K562 (cell line): ENCODE data around the gene KRAS. TPM values are rescaled to one million over a fixed set of nuclear protein-coding genes. Genes with fewer than 3 reads are reported as not detected.

Source experiments
- ARID3B ChIP-seq: fragments of 250-450 bp; sonication (Bioruptor Pico); IDR thresholded peaks from 2 replicates; pipeline ENCODE4 v1.4.0; 2020; ENCODE audit warnings: borderline replicate concordance
- ATF1 ChIP-seq, 2 experiments: fragments of 450-650 bp in 1 of 2; IDR thresholded peaks; 2 replicates each; pipeline ENCODE4 v1.6.1; 2016; ENCODE audit warnings: missing compliant biosample characterization in 1 of 2, missing genetic modification characterization in 1 of 2
- BACH1 ChIP-seq: fragments of 200-800 bp; sonication (Bioruptor generic); IDR thresholded peaks from 2 replicates; pipeline ENCODE4 v1.6.1; 2016; ENCODE audit warnings: missing genetic modification characterization, missing compliant biosample characterization
- DPF2 ChIP-seq: fragments of 450-650 bp; IDR thresholded peaks from 2 replicates; pipeline ENCODE4 v1.6.1; 2016
- HDAC3 ChIP-seq: fragments of 450-650 bp; IDR thresholded peaks from 2 replicates; pipeline ENCODE4 v1.6.1; 2018; ENCODE audit warnings: borderline replicate concordance, mild to moderate bottlenecking, moderate library complexity; ENCODE audit not compliant: partially characterized antibody
- HMGN3 ChIP-seq: IDR thresholded peaks from 2 replicates; pipeline ENCODE4 v1.6.1; 2011; ENCODE audit warnings: borderline replicate concordance, low read depth, mild to moderate bottlenecking, mixed read lengths, low read length; ENCODE audit not compliant: insufficient read length; ENCODE audit errors: extremely low read depth
- KAT7 ChIP-seq: sonication (generic); formaldehyde crosslinking; IDR thresholded peaks from 2 replicates; pipeline ENCODE4 v1.8.0; 2022; ENCODE audit warnings: missing genetic modification reagents, mild to moderate bottlenecking, borderline replicate concordance
- NFRKB ChIP-seq: fragments of 450-650 bp; IDR thresholded peaks from 2 replicates; pipeline ENCODE4 v1.6.1; 2016; ENCODE audit warnings: low read depth
- PHF21A ChIP-seq: fragments of 450-650 bp; IDR thresholded peaks from 2 replicates; pipeline ENCODE4 v1.6.1; 2017; ENCODE audit warnings: low read depth, borderline replicate concordance
- POU5F1 ChIP-seq: fragments of 150-350 bp; IDR thresholded peaks from 2 replicates; pipeline ENCODE4 v1.6.1; 2014; ENCODE audit warnings: borderline replicate concordance, low read length, low read depth, mild to moderate bottlenecking; ENCODE audit not compliant: partially characterized antibody
- PTRF ChIP-seq: fragments of 450-650 bp; IDR thresholded peaks from 2 replicates; pipeline ENCODE4 v1.6.1; 2016; ENCODE audit warnings: mild to moderate bottlenecking, missing genetic modification characterization, missing compliant biosample characterization
- RBM22 ChIP-seq: fragments of 200-400 bp; formaldehyde crosslinking; IDR thresholded peaks from 2 replicates; pipeline ENCODE4 v1.6.1; 2018; ENCODE audit warnings: low read length, low read depth; ENCODE audit not compliant: poor library complexity, severe bottlenecking
- SNRNP70 ChIP-seq: fragments of 200-400 bp; formaldehyde crosslinking; optimal IDR thresholded peaks from 2 replicates; pipeline ENCODE3; 2017; ENCODE audit warnings: low read depth, low read length
- U2AF1 ChIP-seq: fragments of 200-400 bp; formaldehyde crosslinking; optimal IDR thresholded peaks from 2 replicates; pipeline ENCODE3; 2017; ENCODE audit warnings: mild to moderate bottlenecking, low read depth, low read length, moderate library complexity
- ZNF174 ChIP-seq: fragments of 250-450 bp; sonication (Bioruptor Pico); IDR thresholded peaks from 2 replicates; pipeline ENCODE4 v1.4.0; 2020; ENCODE audit warnings: mild to moderate bottlenecking
- ZNF232 ChIP-seq: sonication (generic); formaldehyde crosslinking; IDR thresholded peaks from 2 replicates; pipeline ENCODE4 v1.8.0; 2022; ENCODE audit warnings: mild to moderate bottlenecking, missing genetic modification reagents
- ZNF253 ChIP-seq: fragments of 250-450 bp; sonication (Bioruptor Pico); conservative IDR thresholded peaks from 2 replicates; pipeline ENCODE4 v1.6.1; 2021; ENCODE audit warnings: mild to moderate bottlenecking
- ZNF354B ChIP-seq: fragments of 250-450 bp; sonication (Bioruptor Pico); IDR thresholded peaks from 2 replicates; pipeline ENCODE4 v1.4.0; 2020
- ZNF408 ChIP-seq: fragments of 250-450 bp; sonication (Bioruptor Pico); IDR thresholded peaks from 2 replicates; pipeline ENCODE4 v1.4.0; 2020; ENCODE audit warnings: low read depth, mild to moderate bottlenecking, moderate library complexity
- ZNF41 ChIP-seq: fragments of 250-450 bp; sonication (Bioruptor Pico); conservative IDR thresholded peaks from 2 replicates; pipeline ENCODE4 v1.4.0; 2020; ENCODE audit warnings: mild to moderate bottlenecking
- ZNF609 ChIP-seq: sonication (generic); formaldehyde crosslinking; IDR thresholded peaks from 2 replicates; pipeline ENCODE4 v1.8.1; 2023; ENCODE audit warnings: missing genetic modification reagents, mild to moderate bottlenecking, borderline replicate concordance
- ZNF696 ChIP-seq: fragments of 250-450 bp; sonication (Bioruptor Pico); conservative IDR thresholded peaks from 2 replicates; pipeline ENCODE4 v1.4.0; 2020; ENCODE audit warnings: mild to moderate bottlenecking, moderate library complexity
- polyA plus RNA-seq, 8 experiments: library from polyadenylated mRNA; depleted of rRNA in 4 of 8; stranded (reverse) in 5 of 8; unstranded in 3 of 8; fragments of >200 nt; fragmentation: Nextera tagmentation in 2 of 8; fragmentation: Illumina TruSeq in 1 of 8; extraction: Ambion mirVana in 2 of 8; extraction: Trizol in 1 of 8; gene quantifications; 2 replicates each; pipeline versions ENCODE4 v1.2.1 to v1.2.3, GENCODE V29; 2011 to 2014; ENCODE audit warnings: inconsistent platforms in 1 of 8, missing spikeins in 1 of 8
- total RNA-seq, 7 experiments: library from RNA; depleted of rRNA in 6 of 7; stranded (reverse); fragments of >200 nt in 6 of 7; fragmentation: Illumina TruSeq in 2 of 7; extraction: Trizol in 2 of 7; gene quantifications; 2 replicates each; pipeline versions ENCODE4 v1.2.1 to v1.2.3, GENCODE V29; 2011 to 2021; ENCODE audit warnings: low replicate concordance in 1 of 7

Gene KRAS
- total and polyA plus RNA-seq, 9 of the 15 experiments (the other 6 are each of a cell fraction or from before 2014, with no cell fraction given): 7.2 to 21.2 (median 12.7) TPM

DNA sequence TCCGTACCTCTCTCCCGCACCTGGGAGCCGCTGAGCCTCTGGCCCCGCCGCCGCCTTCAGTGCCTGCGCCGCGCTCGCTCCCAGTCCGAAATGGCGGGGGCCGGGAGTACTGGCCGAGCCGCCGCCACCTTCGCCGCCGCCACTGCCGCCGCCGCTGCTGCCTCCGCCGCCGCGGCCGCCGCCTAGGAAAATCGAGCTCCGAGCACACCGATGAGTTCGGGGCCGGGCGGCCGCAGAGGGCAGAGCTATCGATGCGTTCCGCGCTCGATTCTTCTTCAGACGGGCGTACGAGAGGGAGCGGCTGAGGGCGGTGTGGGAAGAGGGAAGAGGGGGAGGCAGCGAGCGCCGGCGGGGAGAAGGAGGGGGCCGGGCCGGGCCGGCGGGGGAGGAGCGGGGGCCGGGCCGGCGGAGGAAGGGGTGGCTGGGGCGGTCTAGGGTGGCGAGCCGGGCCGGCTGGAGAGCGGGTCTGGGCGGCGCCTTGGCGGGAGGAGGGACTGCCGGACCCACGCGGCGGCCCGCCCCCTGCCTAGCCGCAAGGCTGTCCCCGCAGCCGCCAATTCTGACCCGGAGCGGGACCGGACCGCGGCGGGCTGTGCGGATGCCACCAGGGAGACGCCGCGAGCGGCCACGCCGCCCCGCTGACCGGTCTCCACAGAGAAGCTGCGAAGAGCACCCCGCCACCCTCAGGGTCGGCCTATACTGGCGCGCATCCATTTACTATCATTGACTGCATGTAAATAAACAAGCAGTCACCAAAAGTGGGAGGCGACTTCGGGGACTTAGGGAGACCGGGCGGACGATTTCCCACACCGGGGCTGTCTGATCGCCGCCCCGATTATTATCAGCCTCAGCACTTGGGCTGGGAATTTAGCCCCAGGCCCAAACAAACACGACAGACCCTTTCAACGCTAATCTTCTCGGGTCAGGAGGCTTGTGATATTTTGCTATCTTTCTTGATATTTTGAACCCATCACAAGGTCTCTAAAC is at the start of gene KRAS (continued):
- no peak for TF ChIP-seq PHF21A
- TF ChIP-seq HMGN3: no peak
- TF ChIP-seq ZNF174 (CRISPR knock-in tag): no peak
- peak; percentile 85; the same call in 1 of the 2 replicates for TF ChIP-seq KAT7 (CRISPR knock-in tag)
- TF ChIP-seq ATF1 (CRISPR knock-in tag; IDR thresholded peaks at IDR 0.05): peak; percentile 34; the same call in 1 of the 2 replicates
- peak; percentile 60; the same call in 1 of the 2 replicates for TF ChIP-seq ATF1 (tag; IDR thresholded peaks at IDR 0.05)
- no peak for TF ChIP-seq POU5F1
- TF ChIP-seq NFRKB: no peak
- no peak for TF ChIP-seq ZNF253 (CRISPR knock-in tag)
- no peak for TF ChIP-seq ZNF609 (CRISPR knock-in tag)
- TF ChIP-seq ZNF41 (CRISPR knock-in tag): no peak
- no peak for TF ChIP-seq ZNF232 (CRISPR knock-in tag)
- no peak for TF ChIP-seq BACH1 (tag)
- TF ChIP-seq ZNF354B (CRISPR knock-in tag): no peak
- TF ChIP-seq PTRF: no peak
- TF ChIP-seq HDAC3: no peak
- TF ChIP-seq DPF2: peak; percentile 69; the same call in 1 of the 2 replicates
- TF ChIP-seq U2AF1: no peak
- TF ChIP-seq RBM22: no peak
- TF ChIP-seq ZNF696 (CRISPR knock-in tag): no peak
- no peak for TF ChIP-seq ARID3B (CRISPR knock-in tag)
- no peak for TF ChIP-seq ZNF408
- no peak for TF ChIP-seq SNRNP70
